H1 (cell line): ENCODE data around the gene ACSL6. TPM values are rescaled to one million over a fixed set of nuclear protein-coding genes. Genes with fewer than 3 reads are reported as not detected.

Experiments
- JUND ChIP-seq: IDR thresholded peaks from 2 replicates; pipeline ENCODE4 v1.6.1; 2011; ENCODE audit warnings: mild to moderate bottlenecking, improper control_type of control experiment, low read length
- SAP30 ChIP-seq: fragments of 300-600 bp; sonication (generic); IDR thresholded peaks from 2 replicates; pipeline ENCODE4 v1.7.1; 2012; ENCODE audit warnings: low read length, moderate library complexity, mild to moderate bottlenecking, inconsistent platforms; ENCODE audit not compliant: insufficient read depth, insufficient replicate concordance
- polyA plus RNA-seq, 7 experiments: library from polyadenylated mRNA; depleted of rRNA in 3 of 7; stranded (reverse) in 5 of 7; unstranded in 2 of 7; fragments of >200 nt in 5 of 7; fragments of 200-250 nt in 2 of 7; gene quantifications; 1 replicate in 5 of 7; 2 replicates in 1 of 7; 4 replicates in 1 of 7; pipeline versions ENCODE4 v1.2.1 to v1.2.3, GENCODE V29; 2011 to 2013; ENCODE audit warnings: missing spikeins in 2 of 7, mixed read lengths in 2 of 7
- total RNA-seq: library from RNA; stranded (reverse); fragmentation: NEBNext Ultra II Directional; extraction: Animal tissue kit (Norgen Biotek cat#: 25700); gene quantifications from 2 replicates; pipeline ENCODE4 v1.2.1, GENCODE V29; 2021
- TF ChIP-seq, protein P1 (sequence below): IDR thresholded peaks from 2 replicates; pipeline ENCODE4 v1.6.1; 2012; ENCODE audit warnings: inconsistent platforms

Gene ACSL6
- total and polyA plus RNA-seq, 2 of the 8 experiments (the other 6 are each of a cell fraction or from before 2014, with no cell fraction given), result 2.3 to 2.4 TPM

DNA sequence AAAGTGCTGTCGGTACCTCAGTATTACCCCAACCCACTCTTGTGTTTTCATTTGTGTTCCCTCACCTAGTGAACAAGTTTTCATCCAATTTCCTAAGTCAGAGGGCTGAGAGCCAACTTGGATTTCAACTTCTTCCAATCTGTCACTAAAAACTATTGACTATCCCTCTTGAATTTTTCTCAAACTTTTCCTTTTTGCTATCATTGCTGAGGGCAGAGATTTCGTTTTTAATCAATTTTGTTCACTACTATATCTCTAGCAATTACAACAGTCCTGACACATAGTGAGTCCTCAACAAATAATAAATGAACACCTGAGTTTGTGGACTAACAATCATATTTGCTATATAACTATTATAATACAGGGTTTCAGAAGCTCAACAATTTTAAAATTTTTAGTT lies 95.0 kb downstream of the ACSL6 start (continued):
- TF ChIP-seq JUND (no peak), SAP30 (no peak)
- TF ChIP-seq, protein P1, sequence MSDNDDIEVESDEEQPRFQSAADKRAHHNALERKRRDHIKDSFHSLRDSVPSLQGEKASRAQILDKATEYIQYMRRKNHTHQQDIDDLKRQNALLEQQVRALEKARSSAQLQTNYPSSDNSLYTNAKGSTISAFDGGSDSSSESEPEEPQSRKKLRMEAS, result no peak
